BJ (cell line): ENCODE data around the gene LRP5. TPM values are rescaled to one million over a fixed set of nuclear protein-coding genes. Genes with fewer than 3 reads are reported as not detected.

ENCODE experiments used
- CTCF ChIA-PET: fragments of 350-600 bp; formaldehyde crosslinking; extraction: SDS; loops from one replicate; lab custom pipeline; 2021; ENCODE audit warnings: antibody characterized with exemption, inconsistent platforms; lab: Yijun Ruan, JAX
- POLR2A ChIA-PET: fragments of 300-600 bp; sonication (Branson Sonifier 250); formaldehyde crosslinking; extraction: SDS; loops from one replicate; lab custom pipeline; 2021; ENCODE audit warnings: antibody characterized with exemption; lab: Charles Lee
- DNase-seq: peaks from one replicate; pipeline ENCODE4 v3.0.0-alpha.2; 2011; ENCODE audit warnings: low read depth
- H3K27me3 ChIP-seq: 2 replicates; pipeline ENCODE4 v1.6.0; 2011; ENCODE audit warnings: low read length; ENCODE audit not compliant: control insufficient read depth, insufficient read depth
- H3K36me3 ChIP-seq: 2 replicates; pipeline ENCODE4 v1.5.1; 2011; ENCODE audit warnings: low read length; ENCODE audit not compliant: control insufficient read depth, insufficient read depth
- H3K4me3 ChIP-seq: 2 replicates; pipeline ENCODE4 v1.5.1; 2011; ENCODE audit warnings: low read depth, mild to moderate bottlenecking, control low read depth, low read length
- polyA plus RNA-seq: library from polyadenylated mRNA; depleted of rRNA; stranded (reverse); fragments of >200 nt; gene quantifications from 2 replicates; pipeline ENCODE4 v1.2.3, GENCODE V29; 2011
- TF ChIP-seq, protein P1 (sequence below): IDR thresholded peaks from 2 replicates; pipeline ENCODE4 v1.5.1; 2011; ENCODE audit warnings: low read depth, mild to moderate bottlenecking, control low read depth, inconsistent platforms, low read length, moderate library complexity; ENCODE audit not compliant: insufficient read depth

The LRP5 gene
- polyA plus RNA-seq, 1 experiment, result 11.5 TPM

DNA sequence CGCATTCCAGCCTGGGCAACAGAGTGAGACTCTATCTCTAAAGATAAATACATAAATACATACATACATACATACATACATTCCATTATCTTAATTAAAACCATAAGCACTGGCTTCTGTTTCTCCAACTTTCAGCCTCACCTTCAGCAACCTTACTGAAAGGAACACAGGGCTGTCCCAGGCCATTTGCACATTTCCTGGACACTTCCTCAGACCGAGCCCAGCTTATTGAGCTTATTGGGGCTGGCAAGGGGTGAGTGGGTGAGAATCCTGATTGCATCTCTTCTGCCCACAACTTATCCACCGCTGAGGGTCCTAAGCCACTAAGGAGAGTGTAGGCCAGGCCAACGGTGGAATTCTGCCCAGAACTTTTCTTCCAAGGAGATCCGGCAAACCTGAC is 16.5 kb upstream of the LRP5 start:
- no peaks in the 10 kb centered on the region; the same call in 1 of the 2 replicates for H3K27me3 ChIP-seq
- no peak overlapping the region for H3K4me3 ChIP-seq
- CTCF ChIA-PET, result interaction anchor here (1.3 to 6.7 kb wide), 5 partner anchors 10 to 87 kb away, joined by 6 to 93 read pairs (median 34); partner anchors contain the start of gene C11orf24
- no peak for DNase-seq
- POLR2A ChIA-PET, result no interaction called here
- TF ChIP-seq, protein P1, sequence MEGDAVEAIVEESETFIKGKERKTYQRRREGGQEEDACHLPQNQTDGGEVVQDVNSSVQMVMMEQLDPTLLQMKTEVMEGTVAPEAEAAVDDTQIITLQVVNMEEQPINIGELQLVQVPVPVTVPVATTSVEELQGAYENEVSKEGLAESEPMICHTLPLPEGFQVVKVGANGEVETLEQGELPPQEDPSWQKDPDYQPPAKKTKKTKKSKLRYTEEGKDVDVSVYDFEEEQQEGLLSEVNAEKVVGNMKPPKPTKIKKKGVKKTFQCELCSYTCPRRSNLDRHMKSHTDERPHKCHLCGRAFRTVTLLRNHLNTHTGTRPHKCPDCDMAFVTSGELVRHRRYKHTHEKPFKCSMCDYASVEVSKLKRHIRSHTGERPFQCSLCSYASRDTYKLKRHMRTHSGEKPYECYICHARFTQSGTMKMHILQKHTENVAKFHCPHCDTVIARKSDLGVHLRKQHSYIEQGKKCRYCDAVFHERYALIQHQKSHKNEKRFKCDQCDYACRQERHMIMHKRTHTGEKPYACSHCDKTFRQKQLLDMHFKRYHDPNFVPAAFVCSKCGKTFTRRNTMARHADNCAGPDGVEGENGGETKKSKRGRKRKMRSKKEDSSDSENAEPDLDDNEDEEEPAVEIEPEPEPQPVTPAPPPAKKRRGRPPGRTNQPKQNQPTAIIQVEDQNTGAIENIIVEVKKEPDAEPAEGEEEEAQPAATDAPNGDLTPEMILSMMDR, result no peak
- H3K36me3 ChIP-seq, result no peaks in the 10 kb centered on the region

DNA sequence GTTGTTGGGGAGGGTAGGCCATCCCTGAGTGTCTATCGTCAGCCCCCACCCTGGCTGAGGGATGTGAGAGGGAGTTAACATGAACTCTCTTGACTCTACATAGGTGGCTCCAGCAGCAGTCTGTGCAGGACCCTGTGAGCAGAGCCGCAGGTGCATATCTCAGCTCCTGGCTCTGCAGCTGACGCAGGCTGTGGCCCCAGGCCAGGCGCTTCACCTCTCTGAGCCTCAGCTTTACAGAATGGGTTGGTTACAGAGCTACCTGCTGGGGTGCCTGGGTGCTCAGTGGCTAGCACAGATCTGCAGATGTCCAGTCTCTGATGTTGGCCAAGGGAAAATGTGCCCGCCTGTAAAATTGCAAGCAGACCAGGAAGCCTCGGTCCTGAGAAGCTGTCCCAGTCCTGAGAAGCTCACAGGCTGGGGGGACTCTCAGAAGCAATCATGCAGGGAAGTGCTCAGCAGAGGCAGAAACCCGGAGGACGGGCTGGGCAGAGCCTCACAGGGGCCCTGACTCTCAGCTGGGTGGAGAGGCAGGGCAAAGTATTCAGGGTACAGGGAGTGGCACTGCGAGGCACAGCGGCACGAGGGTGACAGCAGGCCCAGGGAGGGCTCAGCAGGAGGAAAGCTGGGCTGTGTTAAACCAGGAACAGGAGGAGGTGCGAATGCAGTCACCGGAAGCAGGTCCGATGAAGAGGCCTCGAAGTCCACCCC is 15.9 kb upstream of the LRP5 start:
- TF ChIP-seq, protein P1, result no peak
- ChIA-PET CTCF (interaction anchor here (0.6 to 6.7 kb wide), 16 partner anchors 10 to 792 kb away, joined by 3 to 93 read pairs (median 9); partner anchors contain the start of gene C11orf24), POLR2A (no interaction called here)
- Histone ChIP-seq H3K36me3 (no peaks in the 10 kb centered on the region), H3K27me3 (no peaks in the 10 kb centered on the region; the same call in 1 of the 2 replicates), H3K4me3 (no peak overlapping the region)
- DNase-seq, result no peak

DNA sequence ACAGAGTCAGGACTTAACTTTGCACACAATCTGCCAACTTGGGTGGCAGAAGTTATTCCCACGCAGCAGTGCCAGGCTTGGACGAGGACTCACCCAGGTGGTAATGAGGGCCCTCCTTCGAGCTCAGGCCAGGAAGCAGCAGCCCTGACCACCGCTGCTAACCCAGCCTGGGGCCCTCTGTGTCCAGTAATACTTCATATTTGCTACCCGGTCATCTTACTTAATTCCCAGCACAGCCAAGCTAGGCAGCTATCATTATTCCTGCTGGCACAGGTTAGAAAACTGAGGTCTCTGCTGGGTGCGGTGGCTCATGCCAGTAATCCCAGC is 15.4 kb upstream of the LRP5 start:
- Histone ChIP-seq H3K4me3 (no peak overlapping the region), H3K36me3 (no peaks in the 10 kb centered on the region), H3K27me3 (no peaks in the 10 kb centered on the region; the same call in 1 of the 2 replicates)
- DNase-seq, result no peak
- POLR2A ChIA-PET, result no interaction called here
- CTCF ChIA-PET, result interaction anchor here (1.0 to 6.7 kb wide), 15 partner anchors 10 to 92 kb away, joined by 3 to 93 read pairs (median 13); partner anchors contain the start of gene C11orf24
- TF ChIP-seq, protein P1, result no peak

DNA sequence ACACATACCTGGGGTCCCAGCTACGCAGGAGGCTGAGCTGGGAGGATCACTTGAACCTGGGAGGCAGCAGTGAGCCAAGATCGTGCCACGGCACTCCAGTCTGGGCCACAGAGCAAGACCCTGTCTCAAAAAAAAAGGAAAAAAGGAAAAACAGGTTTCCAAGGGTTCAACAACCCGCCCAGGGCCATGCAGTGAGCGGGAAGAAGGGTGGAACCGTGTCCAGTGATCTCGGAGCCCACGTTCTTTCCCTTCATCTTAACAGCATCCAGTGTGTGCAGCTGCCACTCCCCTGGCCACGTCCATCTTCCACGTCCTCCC is 14.9 kb upstream of the LRP5 start:
- no peaks in the 10 kb centered on the region; the same call in 1 of the 2 replicates for H3K27me3 ChIP-seq
- H3K4me3 ChIP-seq, result no peak overlapping the region
- no peak for DNase-seq
- ChIA-PET CTCF (interaction anchor here (0.9 to 6.7 kb wide), 18 partner anchors 9 to 106 kb away, joined by 3 to 93 read pairs (median 10); partner anchors contain the start of gene C11orf24), POLR2A (no interaction called here)
- H3K36me3 ChIP-seq, result no peaks in the 10 kb centered on the region
- TF ChIP-seq, protein P1, result no peak

DNA sequence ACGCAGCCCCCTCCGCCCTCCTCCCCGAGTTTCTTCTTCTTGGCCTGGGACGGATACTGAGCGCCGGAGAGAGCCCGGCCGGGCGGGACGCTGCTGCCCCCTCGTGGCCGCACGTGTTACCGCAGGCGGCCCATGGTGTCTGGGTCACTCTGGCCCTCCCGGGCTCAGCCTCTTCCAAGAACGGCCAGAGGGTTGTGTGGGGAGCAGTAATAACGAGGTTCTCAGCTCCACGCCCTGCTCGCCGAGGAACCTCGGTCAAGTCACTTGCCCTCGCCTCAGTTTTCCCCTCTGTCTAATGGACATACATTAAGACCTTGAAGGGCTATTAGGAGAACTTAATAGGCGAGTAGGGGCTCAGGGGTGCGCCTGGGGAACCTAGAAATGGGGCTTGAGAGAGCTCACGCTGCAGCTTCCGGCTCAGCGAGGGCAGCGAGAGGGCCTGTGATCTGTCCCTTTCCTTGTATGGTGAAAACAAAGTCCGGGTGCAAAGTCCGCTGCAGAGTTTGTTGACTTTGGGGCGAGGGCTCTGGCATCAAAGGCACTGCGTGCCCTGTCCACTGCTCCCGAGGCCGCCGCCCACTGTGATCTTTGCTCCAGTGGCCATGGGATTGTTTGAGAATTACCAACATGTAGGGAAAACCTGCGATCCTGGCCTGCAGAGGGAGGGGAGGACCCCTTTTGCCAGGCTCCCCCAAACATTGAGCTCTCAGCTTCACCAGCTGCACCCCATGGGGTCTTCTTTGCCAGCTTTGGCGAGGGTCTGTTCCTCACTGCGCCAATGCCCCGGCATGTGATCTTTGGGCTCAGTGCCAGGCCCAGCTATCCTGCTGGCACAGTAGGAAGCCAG is 14.4 kb upstream of the LRP5 start:
- H3K27me3 ChIP-seq, result no peaks in the 10 kb centered on the region; the same call in 1 of the 2 replicates
- no peaks in the 10 kb centered on the region for H3K36me3 ChIP-seq
- ChIA-PET CTCF (interaction anchor here (0.6 to 6.7 kb wide), 28 partner anchors 9 to 211 kb away, joined by 3 to 93 read pairs (median 4); partner anchors contain the start of gene C11orf24), POLR2A (no interaction called here)
- no peak for DNase-seq
- no peak overlapping the region for H3K4me3 ChIP-seq
- TF ChIP-seq, protein P1, result peak; percentile 100
